HAP-1 (cell line): ENCODE measurements around the gene RGMB.

Source experiments
- DNase-seq, 2 experiments: peaks; one replicate each; pipeline ENCODE4 v3.0.0-alpha.2; 2016 to 2020; ENCODE audit warnings: low spot score in 2 of 2
- H3K27me3 ChIP-seq: fragments of 250-450 bp; sonication (Bioruptor Pico); 2 replicates; pipeline ENCODE4 v1.5.1; 2020; ENCODE audit warnings: low read depth, mild to moderate bottlenecking, moderate library complexity
- H3K36me3 ChIP-seq: fragments of 250-450 bp; sonication (Bioruptor Pico); replicated peaks from 2 replicates; pipeline ENCODE4 v1.5.1; 2020; ENCODE audit warnings: mild to moderate bottlenecking
- H3K4me1 ChIP-seq: fragments of 250-450 bp; sonication (Bioruptor Pico); 2 replicates; pipeline ENCODE4 v1.5.1; 2020; ENCODE audit warnings: mild to moderate bottlenecking
- H3K4me3 ChIP-seq: fragments of 250-450 bp; sonication (Bioruptor Pico); 2 replicates; pipeline ENCODE4 v1.5.1; 2020; ENCODE audit warnings: mild to moderate bottlenecking, moderate library complexity
- H3K9me3 ChIP-seq: fragments of 250-450 bp; sonication (Bioruptor Pico); 2 replicates; pipeline ENCODE4 v1.5.1; 2020; ENCODE audit warnings: mild to moderate bottlenecking, moderate library complexity
- in situ Hi-C: fragments of 300-500 bp; cut with MboI; formaldehyde crosslinking; loops from 3 replicates; pipeline ENCODE4 v1.14.3; 2020; ENCODE audit warnings: low sequenced_read_pairs, inconsistent platforms, mixed read lengths

Gene RGMB

DNA sequence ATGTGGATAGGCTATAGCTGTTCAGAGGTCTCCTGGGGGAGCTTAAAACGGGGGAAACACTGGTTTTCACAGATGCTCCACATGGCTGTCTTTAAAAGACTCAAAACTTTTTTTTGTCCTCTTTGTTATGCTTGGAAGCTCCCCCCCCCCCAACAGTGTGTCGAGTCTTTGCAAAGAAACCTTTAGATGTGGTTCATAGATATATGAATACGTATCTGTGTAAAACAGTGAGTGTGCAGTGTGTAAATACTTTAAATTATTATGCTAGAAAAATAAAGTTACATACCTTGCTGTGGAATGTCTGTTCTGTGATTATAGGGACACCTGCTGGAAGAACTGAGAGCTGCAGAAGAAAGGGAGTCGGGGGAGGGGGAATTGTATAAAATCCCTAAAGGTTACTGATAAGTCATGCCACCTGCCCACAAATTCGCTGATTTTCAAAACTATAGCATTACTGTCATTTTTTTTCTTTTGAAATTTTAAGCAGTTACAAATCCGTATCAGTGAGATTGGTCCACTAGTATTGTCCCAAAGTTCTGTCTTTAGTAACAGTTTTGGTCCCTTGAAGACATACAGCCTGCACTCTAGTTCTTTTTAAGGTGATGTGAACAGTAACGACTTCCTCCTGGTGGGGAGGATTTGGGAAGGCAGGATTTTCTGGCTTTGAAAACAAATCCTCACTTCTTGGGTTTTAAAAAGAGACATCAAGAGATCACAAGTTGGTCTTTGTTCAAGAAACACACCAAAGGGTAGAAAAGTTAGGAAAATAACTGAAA, 22.9 kb downstream of the RGMB start:
- H3K4me3 ChIP-seq = no peak overlapping the region
- in situ Hi-C loops = no loop called here
- peak; percentile 56 to 72 for DNase-seq

DNA sequence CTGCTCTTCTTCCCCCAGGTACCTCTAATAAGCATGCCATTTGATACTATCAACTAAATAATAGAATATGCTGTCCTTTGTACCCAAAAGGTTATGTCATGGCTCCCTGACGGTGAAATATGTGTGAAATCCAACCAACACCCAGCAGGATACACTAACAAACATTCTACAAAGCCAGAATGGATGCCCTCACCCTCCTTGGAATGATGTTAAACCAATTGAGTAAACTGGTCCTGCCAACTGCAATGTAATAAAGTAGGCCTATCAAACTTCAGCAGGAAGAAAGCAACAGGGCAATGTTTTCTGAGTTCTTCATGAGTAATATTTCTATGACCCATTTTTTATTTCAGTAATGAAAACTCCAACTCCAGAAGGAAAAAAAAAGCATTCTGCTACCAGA, 24.9 kb downstream of the RGMB start:
- in situ Hi-C loops = no loop called here
- no peak for DNase-seq
- peaks cover 10% of the 10 kb centered on the region for H3K36me3 ChIP-seq
- no peaks in the 10 kb centered on the region for H3K9me3 ChIP-seq
- H3K4me1 ChIP-seq = no peaks in the 10 kb centered on the region
- H3K27me3 ChIP-seq = no peaks in the 10 kb centered on the region
- no peak overlapping the region for H3K4me3 ChIP-seq

More for the DNA sequence above, 22.9 kb downstream of the RGMB start:
- H3K36me3 ChIP-seq = peaks cover 15% of the 10 kb centered on the region
- no peaks in the 10 kb centered on the region for H3K27me3 ChIP-seq
- H3K4me1 ChIP-seq = peaks cover 4% of the 10 kb centered on the region; the same call in 1 of the 2 replicates
- H3K9me3 ChIP-seq = no peaks in the 10 kb centered on the region

DNA sequence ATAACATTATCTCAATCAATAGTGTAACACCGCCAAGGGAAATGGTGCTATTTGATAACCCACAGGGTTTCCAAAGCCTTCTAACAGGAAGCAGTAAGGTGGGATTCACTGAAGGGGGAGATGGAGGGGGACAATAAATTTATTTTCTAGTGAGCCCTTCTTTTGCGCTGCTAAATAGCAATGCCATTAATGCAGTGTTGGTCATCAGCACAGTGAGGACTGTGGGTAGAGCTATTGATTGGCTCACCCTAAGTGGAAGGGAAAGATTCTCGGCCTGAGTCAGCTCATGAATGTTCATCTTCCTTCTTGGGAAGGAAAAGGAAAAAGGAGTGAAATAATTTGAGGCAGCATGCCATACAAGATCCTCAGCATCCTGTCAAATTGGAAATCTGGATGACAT, 25.4 kb downstream of the RGMB start:
- in situ Hi-C loops = no loop called here
- no peaks in the 10 kb centered on the region for H3K9me3 ChIP-seq

DNA sequence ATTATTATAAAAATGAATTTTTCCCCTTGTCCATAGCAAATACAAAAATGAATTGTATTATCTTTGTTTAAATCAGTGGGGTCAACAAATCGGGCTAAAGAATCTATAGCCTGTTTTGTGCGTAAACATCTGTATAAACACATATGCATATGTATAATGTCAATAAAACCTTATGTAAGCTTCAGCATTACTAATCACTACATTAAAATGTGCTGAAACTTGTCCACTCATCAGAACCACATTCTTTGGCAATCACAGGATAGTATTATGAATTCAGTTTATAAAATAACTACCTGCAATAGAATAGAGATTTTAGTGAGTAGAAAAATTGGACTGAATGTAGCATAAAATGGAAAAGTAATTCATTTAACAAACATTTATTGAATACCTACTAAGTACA, 30.6 kb downstream of the RGMB start:
- in situ Hi-C loops = no loop called here
- H3K36me3 ChIP-seq = no peaks in the 10 kb centered on the region

More for the DNA sequence above, 25.4 kb downstream of the RGMB start:
- Histone ChIP-seq H3K36me3 (peaks cover 5% of the 10 kb centered on the region), H3K4me1 (no peaks in the 10 kb centered on the region), H3K27me3 (no peaks in the 10 kb centered on the region), H3K4me3 (no peak overlapping the region)
- no peak for DNase-seq

DNA sequence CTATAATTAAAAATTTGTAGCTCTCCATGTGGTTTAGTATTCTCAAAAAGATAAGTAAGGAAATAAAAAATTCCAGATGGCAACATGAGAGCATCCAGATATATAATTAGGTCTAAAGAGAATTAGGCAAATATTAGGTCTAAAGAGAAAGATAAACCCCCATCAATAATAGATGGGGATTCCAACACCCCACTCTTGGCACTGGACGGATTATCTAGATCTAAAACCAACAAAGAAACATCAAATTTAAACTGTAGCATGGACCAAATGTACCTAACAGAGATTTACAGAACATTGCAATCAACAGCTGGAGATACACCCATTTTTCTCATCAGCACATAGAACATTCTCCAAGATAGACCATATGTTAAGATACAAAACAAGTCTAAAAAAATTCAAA, 31.6 kb downstream of the RGMB start:
- H3K27me3 ChIP-seq = no peaks in the 10 kb centered on the region
- H3K4me3 ChIP-seq = no peak overlapping the region
- peaks cover 3% of the 10 kb centered on the region; the same call in 1 of the 2 replicates for H3K9me3 ChIP-seq
- no peaks in the 10 kb centered on the region for H3K36me3 ChIP-seq
- in situ Hi-C loops = no loop called here
- DNase-seq = no peak
- H3K4me1 ChIP-seq = no peaks in the 10 kb centered on the region

More for the DNA sequence above, 30.6 kb downstream of the RGMB start:
- Histone ChIP-seq H3K4me3 (no peak overlapping the region), H3K9me3 (peaks cover 3% of the 10 kb centered on the region; the same call in 1 of the 2 replicates), H3K4me1 (no peaks in the 10 kb centered on the region), H3K27me3 (no peaks in the 10 kb centered on the region)
- DNase-seq = no peak

DNA sequence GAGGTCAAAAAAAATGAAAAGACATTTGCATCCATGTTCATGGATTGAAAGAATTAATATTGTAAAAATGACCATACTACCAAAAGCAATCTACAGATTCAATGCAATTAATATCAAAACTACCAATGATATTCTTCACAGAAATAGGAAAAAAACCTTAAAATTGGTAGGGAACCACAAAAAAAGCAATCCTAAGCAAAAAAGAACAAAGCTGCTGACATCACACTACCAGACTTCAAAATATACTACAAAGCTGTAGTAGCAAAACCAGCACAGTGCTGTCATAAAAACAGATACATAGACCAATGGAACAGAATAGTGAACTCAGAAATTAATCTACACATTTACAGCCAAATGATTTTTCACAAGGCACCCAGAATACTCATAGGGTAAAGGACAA, 34.3 kb downstream of the RGMB start:
- Histone ChIP-seq H3K36me3 (no peaks in the 10 kb centered on the region), H3K27me3 (no peaks in the 10 kb centered on the region), H3K4me1 (no peaks in the 10 kb centered on the region), H3K4me3 (no peak overlapping the region), H3K9me3 (peaks cover 3% of the 10 kb centered on the region; the same call in 1 of the 2 replicates)
- in situ Hi-C loops = no loop called here
- no peak for DNase-seq

DNA sequence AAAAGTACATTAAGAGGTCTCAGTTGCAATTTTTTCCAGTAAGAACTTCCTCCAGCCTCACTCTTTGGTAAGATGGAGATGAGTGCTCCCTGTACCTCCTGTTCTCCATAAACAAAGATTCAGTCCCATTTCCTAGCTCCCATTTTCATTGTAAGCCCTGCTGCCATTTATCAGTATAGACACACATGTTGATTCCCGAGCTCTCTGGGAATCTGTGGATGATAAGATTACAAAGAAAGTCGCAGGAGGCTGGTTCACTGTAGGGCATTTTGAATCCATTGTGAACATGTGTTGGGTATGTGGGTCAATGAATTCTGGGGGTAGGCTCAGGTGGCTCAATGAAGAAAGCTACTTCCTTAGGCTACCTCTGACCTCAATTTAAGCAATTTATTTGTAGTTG, 36.7 kb downstream of the RGMB start:
- no peaks in the 10 kb centered on the region for H3K4me1 ChIP-seq
- DNase-seq = no peak
- in situ Hi-C loops = no loop called here
- no peak overlapping the region for H3K4me3 ChIP-seq
- no peaks in the 10 kb centered on the region for H3K36me3 ChIP-seq
- H3K27me3 ChIP-seq = no peaks in the 10 kb centered on the region
- H3K9me3 ChIP-seq = peaks cover 3% of the 10 kb centered on the region; the same call in 1 of the 2 replicates

DNA sequence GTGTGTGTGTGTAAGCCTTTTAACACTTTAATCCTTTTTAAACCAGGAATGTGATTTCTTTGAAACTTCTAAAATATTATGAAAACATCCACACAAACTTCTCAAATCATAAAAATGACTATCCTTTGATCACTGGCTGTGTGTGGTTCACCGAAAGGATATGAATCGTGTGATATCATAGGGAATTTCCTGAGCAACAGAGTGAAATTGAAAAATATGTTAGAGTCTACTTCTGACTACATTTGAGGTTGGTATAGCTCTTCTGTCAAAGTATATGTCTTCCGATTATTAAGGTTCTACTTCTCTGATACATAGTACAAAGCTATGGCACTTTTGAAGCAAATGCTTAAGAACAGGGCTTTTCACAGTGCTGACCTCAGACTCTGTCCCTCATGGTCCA, 40.3 kb downstream of the RGMB start:
- DNase-seq = no peak
- no peaks in the 10 kb centered on the region for H3K27me3 ChIP-seq
- H3K9me3 ChIP-seq = no peaks in the 10 kb centered on the region
- no peaks in the 10 kb centered on the region for H3K36me3 ChIP-seq
- in situ Hi-C loops = no loop called here
- H3K4me3 ChIP-seq = no peak overlapping the region
- H3K4me1 ChIP-seq = no peaks in the 10 kb centered on the region

DNA sequence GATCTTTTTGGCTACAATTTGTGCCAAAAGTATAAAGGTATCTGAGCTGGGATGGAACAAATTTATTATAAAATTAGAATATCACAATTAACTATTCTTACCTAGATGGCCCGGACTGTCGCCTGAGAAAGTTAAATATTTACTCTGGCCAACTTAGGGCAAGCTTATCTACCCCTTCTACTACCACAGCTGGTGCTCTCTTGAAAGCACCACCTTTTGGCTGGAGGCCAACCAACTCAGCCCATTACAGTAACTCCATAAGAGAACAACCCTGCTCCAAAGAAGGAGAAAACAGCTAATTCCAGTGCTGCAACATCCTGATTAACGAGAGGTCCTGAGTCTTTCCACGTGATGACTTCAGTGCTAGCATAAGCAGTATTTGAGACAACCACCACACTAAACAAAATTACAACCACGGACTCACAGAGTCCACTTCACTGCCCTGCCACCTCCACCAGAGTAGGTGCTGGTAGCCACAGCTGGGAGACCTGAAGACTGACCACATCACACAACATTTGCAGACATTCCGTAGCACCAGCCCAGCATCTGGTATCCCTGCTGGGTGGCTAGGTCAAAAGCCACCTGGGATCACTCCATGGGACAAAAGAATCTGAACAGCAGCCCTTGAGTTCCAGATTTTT, 43.2 kb downstream of the RGMB start:
- no peaks in the 10 kb centered on the region for H3K9me3 ChIP-seq
- no peak for DNase-seq
- in situ Hi-C loops = no loop called here
- H3K4me3 ChIP-seq = no peak overlapping the region
- no peaks in the 10 kb centered on the region for H3K27me3 ChIP-seq
- no peaks in the 10 kb centered on the region for H3K4me1 ChIP-seq
- no peaks in the 10 kb centered on the region for H3K36me3 ChIP-seq

DNA sequence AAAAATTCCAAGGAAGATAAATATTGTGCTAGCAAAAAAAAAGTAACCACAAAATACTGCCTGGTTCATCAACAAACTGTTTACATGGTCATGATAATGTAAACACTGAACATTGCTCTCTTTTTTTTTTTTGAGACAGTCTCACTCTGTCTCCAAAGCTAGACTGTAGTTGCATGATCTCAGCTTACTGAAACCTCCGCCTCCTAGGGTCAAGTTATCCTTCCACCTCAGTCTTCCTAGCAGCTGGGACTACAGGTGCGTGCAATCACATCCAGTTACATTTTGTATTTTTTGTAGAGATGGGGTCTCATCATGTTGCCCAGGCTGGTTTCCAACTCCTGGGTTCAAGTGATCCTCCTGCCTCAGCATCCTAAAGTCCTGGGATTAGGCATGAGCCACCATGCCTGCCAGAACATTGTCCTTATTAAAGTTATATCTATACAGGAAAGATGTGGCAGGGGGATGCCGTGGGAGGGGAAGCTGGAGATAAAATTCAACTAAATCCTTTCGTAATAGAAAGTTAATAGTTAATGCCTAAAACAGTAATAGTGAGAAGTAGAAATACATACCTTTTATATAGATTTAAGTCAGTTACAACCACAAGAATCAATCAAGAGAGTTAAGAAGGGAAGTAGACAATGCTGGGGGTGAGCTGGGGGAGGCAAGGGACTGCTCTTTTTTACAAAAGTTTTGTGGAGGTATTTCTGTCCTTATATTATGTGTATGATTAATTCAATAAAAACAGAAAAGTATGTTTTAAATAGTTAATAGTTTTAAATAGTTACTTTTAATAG, 52.3 kb downstream of the RGMB start:
- DNase-seq = no peak
- H3K27me3 ChIP-seq = no peaks in the 10 kb centered on the region
- H3K4me1 ChIP-seq = no peaks in the 10 kb centered on the region
- no peaks in the 10 kb centered on the region for H3K36me3 ChIP-seq
- H3K4me3 ChIP-seq = no peak overlapping the region
- in situ Hi-C loops = no loop called here
- H3K9me3 ChIP-seq = peaks cover 2% of the 10 kb centered on the region; the same call in 1 of the 2 replicates

DNA sequence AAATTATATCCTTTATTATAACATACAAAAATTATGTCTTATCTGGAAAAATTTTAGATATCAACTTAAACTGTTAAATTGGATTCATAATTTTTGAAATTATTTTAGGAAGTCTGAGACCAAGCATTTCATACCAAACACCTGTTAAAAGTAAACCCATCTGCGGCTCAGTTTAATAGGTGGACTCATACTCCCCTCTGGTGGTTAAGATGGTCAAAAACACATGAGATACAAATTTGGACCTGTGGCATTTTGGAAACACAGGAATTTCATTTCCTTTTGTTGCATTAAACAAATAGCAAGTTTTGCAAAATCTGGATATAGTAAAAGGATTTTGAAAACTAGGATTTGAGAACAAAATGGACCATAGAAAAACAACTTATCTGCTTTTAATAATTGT, 53.7 kb downstream of the RGMB start:
- Histone ChIP-seq H3K4me1 (no peaks in the 10 kb centered on the region), H3K4me3 (no peak overlapping the region), H3K27me3 (no peaks in the 10 kb centered on the region), H3K9me3 (peaks cover 2% of the 10 kb centered on the region; the same call in 1 of the 2 replicates), H3K36me3 (no peaks in the 10 kb centered on the region)
- DNase-seq = peak in 1 of 2 experiments; percentile 63
- in situ Hi-C loops = no loop called here

DNA sequence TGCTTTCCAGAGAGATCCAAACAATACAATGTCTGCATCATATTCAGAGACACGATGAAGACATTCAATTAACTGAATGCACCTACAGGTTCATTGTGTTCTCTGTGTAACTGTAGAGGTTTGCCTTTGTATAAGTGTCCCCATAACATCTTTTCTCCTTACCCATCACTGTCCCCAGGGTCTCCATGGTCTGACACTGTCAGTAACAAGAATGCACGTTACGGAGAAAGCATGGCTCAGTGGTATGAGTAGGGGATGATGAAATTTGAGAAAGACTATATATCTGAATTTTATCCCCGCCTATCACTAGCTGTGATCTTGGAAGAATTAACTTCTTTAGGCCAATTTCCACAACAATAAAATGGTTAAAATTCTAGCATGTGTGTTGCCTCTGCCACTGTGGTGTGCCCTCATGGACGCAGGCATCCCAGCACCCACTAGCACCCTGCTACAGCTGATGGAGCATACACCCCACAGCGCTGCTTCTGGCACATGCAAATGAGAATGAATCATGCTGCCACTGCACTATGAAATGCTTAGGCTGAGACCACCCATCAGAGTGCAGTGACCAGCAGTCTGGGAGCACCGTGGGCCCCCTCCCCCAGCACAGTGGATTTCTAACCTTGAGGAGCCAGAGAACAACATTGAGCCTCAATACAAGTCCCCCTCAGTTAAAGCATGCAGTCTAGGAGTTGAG, 54.3 kb downstream of the RGMB start:
- Histone ChIP-seq H3K4me3 (no peak overlapping the region), H3K27me3 (no peaks in the 10 kb centered on the region), H3K36me3 (no peaks in the 10 kb centered on the region), H3K9me3 (peaks cover 2% of the 10 kb centered on the region; the same call in 1 of the 2 replicates), H3K4me1 (no peaks in the 10 kb centered on the region)
- in situ Hi-C loops = no loop called here
- DNase-seq = no peak

DNA sequence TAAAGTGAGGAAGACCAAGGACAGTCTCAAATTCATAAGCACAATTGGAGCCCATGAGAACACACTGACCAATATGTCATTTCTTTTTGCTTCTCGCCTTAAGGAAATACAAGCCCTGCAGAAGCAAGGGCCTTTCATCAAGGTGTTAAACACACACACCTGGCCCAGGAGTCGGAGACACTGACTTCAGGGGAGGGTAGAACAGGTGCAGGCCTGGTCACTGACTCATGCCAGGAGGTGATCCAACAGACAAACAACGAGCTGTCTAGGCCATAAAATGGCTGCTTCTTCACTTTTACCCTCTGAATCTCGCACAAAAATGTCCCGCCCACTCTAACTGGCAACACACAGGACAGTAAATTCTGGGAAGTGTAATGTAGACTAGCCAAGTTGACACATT, 62.7 kb downstream of the RGMB start:
- in situ Hi-C loops = no loop called here
- Histone ChIP-seq H3K36me3 (no peaks in the 10 kb centered on the region), H3K4me3 (no peak overlapping the region), H3K9me3 (no peaks in the 10 kb centered on the region), H3K27me3 (no peaks in the 10 kb centered on the region), H3K4me1 (0 out of 2 replicates have a peak, but pooled peaks cover 4% of the 10 kb centered on the region)
- no peak for DNase-seq
